Endodermal cell (in vitro differentiated cells): ENCODE measurements around the gene GRAP2. TPM values are rescaled to one million over a fixed set of nuclear protein-coding genes. Genes with fewer than 3 reads are reported as not detected.

Experiments used
- DNase-seq: peaks from one replicate; pipeline ENCODE4 v3.0.0-alpha.2; 2017
- H3K27ac ChIP-seq: 2 replicates; pipeline ENCODE4 v1.5.1; 2013; ENCODE audit warnings: mild to moderate bottlenecking, low read depth, low read length, moderate library complexity
- H3K27me3 ChIP-seq: 2 replicates; pipeline ENCODE4 v1.6.1; 2013; ENCODE audit warnings: mild to moderate bottlenecking, low read length, moderate library complexity; ENCODE audit not compliant: insufficient read depth, control insufficient read depth, poor library complexity, severe bottlenecking
- H3K36me3 ChIP-seq: 2 replicates; pipeline ENCODE4 v1.7.0; 2013; ENCODE audit warnings: mild to moderate bottlenecking, low read length, moderate library complexity; ENCODE audit not compliant: control insufficient read depth, insufficient read depth
- H3K4me1 ChIP-seq: one replicate; pipeline ENCODE4 v1.7.0; 2013; ENCODE audit warnings: low read length; ENCODE audit not compliant: control insufficient read depth, insufficient read depth
- H3K4me3 ChIP-seq: 2 replicates; pipeline ENCODE4 v1.5.1; 2013; ENCODE audit warnings: mild to moderate bottlenecking, low read length, moderate library complexity
- H3K9ac ChIP-seq: 2 replicates; pipeline ENCODE4 v1.6.1; 2013; ENCODE audit warnings: mild to moderate bottlenecking, low read length, moderate library complexity; ENCODE audit not compliant: poor library complexity, severe bottlenecking; ENCODE audit errors: extremely low read depth
- H3K9me3 ChIP-seq: 2 replicates; pipeline ENCODE4 v1.6.1; 2013; ENCODE audit warnings: mild to moderate bottlenecking, low read length, moderate library complexity; ENCODE audit not compliant: control insufficient read depth
- H3K27ac Mint-ChIP-seq: 2 replicates; pipeline ENCODE4 v1.8.0; 2020; ENCODE audit warnings: mixed read lengths
- H3K27me3 Mint-ChIP-seq: 2 replicates; pipeline ENCODE4 v1.8.0; 2021; ENCODE audit warnings: mild to moderate bottlenecking, mixed read lengths; ENCODE audit not compliant: insufficient read depth
- H3K36me3 Mint-ChIP-seq: 2 replicates; pipeline ENCODE4 v1.8.0; 2020; ENCODE audit warnings: low read depth, mixed read lengths
- H3K4me1 Mint-ChIP-seq: 2 replicates; pipeline ENCODE4 v1.8.0; 2020; ENCODE audit warnings: mixed read lengths
- H3K4me3 Mint-ChIP-seq: 2 replicates; pipeline ENCODE4 v1.8.0; 2020; ENCODE audit warnings: mild to moderate bottlenecking, moderate library complexity, mixed read lengths
- H3K9me3 Mint-ChIP-seq: 2 replicates; pipeline ENCODE4 v1.8.0; 2020; ENCODE audit warnings: mild to moderate bottlenecking, mixed read lengths
- WGBS, 2 experiments: methylation state at CpG; one replicate each; pipeline versions ENCODE4 v1.1.5 to v1.1.7; 2013; ENCODE audit warnings: missing lambda C conversion rate in 2 of 2, mixed read lengths in 1 of 2; ENCODE audit not compliant: insufficient coverage in 1 of 2, insufficient read length in 1 of 2; 5-methylcytosine and 5-hydroxymethylcytosine counted together
- total RNA-seq, 2 donors: library from RNA; stranded (reverse); fragmentation: NEBNext Ultra II Directional in 1 of 2; extraction: Animal tissue kit (Norgen Biotek cat#: 25700) in 1 of 2; gene quantifications; 2 replicates in 1 of 2; 3 replicates in 1 of 2; pipeline ENCODE4 v1.2.1, GENCODE V29; 2021
- TF ChIP-seq, protein P1 (sequence below): fragments of 200-600 bp; sonication (generic); conservative IDR thresholded peaks from 2 replicates; pipeline ENCODE4 v1.5.0; 2021; ENCODE audit warnings: antibody characterized with exemption, mild to moderate bottlenecking

Gene GRAP2
- total RNA-seq, 2 donors from 2014 or later = 0.11 to 0.92 TPM

DNA sequence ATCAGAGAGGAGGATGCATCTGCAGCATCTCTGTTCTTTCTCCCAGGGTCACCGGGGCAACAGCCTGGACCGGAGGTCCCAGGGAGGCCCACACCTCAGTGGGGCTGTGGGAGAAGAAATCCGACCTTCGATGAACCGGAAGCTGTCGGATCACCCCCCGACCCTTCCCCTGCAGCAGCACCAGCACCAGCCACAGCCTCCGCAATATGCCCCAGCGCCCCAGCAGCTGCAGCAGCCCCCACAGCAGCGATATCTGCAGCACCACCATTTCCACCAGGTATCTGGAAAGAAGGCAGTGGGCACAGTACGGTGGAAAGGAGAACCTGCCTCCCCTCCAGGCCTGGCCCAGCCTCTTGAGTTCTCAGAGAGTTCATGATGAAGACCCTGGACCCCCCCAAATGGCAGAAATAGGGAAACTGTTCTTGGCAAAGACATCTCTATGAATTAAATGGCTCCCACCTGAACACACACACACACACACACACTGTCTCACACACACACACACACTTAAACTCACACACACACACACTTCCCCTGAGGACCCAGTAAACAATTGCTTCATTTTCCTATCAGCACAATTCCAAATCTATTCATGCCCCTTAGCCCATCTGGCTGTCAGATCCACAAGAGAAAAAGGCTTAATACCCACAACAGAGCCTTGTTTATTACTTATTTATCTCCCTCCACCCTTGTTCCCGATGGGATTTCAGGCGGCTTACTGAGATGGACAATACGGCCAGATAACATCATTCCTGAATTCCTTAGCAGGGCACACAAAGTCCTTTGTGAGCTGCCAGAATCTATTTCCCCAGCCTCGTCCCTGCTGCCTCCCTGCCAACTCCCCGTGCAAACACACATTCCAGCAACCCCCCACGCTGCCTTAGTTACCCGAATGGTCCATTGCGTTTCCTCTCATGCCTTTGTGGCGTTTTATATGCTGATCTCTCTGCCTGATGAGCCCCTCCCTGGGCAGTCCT lies 67.4 kb downstream of the GRAP2 start:
- H3K4me1 ChIP-seq = peaks cover 12% of the 10 kb centered on the region
- H3K27ac ChIP-seq = no peak overlapping the region
- peaks cover 7% of the 10 kb centered on the region for H3K27me3 ChIP-seq
- no peaks in the 10 kb centered on the region for H3K9me3 ChIP-seq
- no peaks in the 10 kb centered on the region for H3K36me3 ChIP-seq
- Mint-ChIP-seq H3K4me3 (no peak overlapping the region), H3K9me3 (no peaks in the 10 kb centered on the region), H3K27ac (peak overlapping the region; percentile 75), H3K36me3 (no peaks in the 10 kb centered on the region), H3K27me3 (peaks cover 15% of the 10 kb centered on the region), H3K4me1 (peaks cover 37% of the 10 kb centered on the region)
- no peak overlapping the region for H3K9ac ChIP-seq
- H3K4me3 ChIP-seq = no peak overlapping the region
- DNase-seq = peak; percentile 62
- TF ChIP-seq, protein P1, sequence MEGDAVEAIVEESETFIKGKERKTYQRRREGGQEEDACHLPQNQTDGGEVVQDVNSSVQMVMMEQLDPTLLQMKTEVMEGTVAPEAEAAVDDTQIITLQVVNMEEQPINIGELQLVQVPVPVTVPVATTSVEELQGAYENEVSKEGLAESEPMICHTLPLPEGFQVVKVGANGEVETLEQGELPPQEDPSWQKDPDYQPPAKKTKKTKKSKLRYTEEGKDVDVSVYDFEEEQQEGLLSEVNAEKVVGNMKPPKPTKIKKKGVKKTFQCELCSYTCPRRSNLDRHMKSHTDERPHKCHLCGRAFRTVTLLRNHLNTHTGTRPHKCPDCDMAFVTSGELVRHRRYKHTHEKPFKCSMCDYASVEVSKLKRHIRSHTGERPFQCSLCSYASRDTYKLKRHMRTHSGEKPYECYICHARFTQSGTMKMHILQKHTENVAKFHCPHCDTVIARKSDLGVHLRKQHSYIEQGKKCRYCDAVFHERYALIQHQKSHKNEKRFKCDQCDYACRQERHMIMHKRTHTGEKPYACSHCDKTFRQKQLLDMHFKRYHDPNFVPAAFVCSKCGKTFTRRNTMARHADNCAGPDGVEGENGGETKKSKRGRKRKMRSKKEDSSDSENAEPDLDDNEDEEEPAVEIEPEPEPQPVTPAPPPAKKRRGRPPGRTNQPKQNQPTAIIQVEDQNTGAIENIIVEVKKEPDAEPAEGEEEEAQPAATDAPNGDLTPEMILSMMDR = no peak
- 61 to 65% methylated on average over 18 to 20 of the region's 20 CpGs for WGBS, 2 experiments

DNA sequence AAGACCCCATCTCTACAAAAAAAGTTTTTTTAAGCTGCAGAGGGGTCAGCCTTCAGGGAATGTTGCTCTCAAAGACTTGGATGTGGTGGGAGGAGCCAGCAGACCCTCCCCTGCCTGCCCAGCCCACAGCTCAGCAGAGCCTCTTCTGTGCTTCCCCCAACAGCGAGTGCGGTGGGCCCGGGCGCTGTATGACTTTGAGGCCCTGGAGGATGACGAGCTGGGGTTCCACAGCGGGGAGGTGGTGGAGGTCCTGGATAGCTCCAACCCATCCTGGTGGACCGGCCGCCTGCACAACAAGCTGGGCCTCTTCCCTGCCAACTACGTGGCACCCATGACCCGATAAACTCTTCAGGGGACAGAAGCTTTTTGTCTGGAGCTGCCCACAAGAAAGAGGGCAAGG lies 69.9 kb downstream of the GRAP2 start:
- H3K9ac ChIP-seq = no peak overlapping the region
- Mint-ChIP-seq H3K27me3 (peaks cover 18% of the 10 kb centered on the region), H3K9me3 (no peaks in the 10 kb centered on the region), H3K36me3 (no peaks in the 10 kb centered on the region), H3K4me3 (no peak overlapping the region), H3K27ac (no peak overlapping the region), H3K4me1 (peaks cover 37% of the 10 kb centered on the region)
- DNase-seq = no peak
- no peak overlapping the region for H3K4me3 ChIP-seq
- H3K27me3 ChIP-seq = peaks cover 7% of the 10 kb centered on the region
- H3K4me1 ChIP-seq = peaks cover 12% of the 10 kb centered on the region
- no peaks in the 10 kb centered on the region for H3K36me3 ChIP-seq
- H3K27ac ChIP-seq = no peak overlapping the region
- TF ChIP-seq, protein P1 = no peak
- H3K9me3 ChIP-seq = no peaks in the 10 kb centered on the region
- WGBS, 2 experiments = 96% methylated on average over 5 to 10 of the region's 10 CpGs

DNA sequence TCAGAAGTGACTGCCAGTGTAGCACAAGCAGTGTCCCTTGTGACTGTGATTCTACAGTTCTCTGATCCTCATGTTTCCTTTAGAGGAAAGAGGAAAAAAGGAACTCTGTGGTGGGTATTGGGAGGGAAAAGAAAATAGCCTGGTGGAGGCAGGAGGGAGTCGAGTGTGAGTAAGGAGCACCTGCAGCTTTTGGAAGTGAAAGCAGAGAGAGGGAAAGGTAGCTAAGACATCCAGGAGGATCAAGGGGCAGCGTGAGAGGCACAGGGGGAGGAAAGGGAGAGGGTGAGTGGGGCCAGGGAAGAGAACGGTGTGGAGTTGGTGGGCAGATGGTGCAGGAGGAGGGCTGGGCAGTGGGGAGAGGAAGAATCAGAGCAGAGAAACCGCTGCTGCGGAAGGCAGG lies 71.8 kb downstream of the GRAP2 start:
- Histone ChIP-seq H3K36me3 (no peaks in the 10 kb centered on the region), H3K27ac (no peak overlapping the region), H3K4me3 (no peak overlapping the region), H3K4me1 (peaks cover 12% of the 10 kb centered on the region), H3K9me3 (no peaks in the 10 kb centered on the region), H3K9ac (no peak overlapping the region), H3K27me3 (peaks cover 7% of the 10 kb centered on the region)
- H3K4me3 Mint-ChIP-seq = no peak overlapping the region
- peaks cover 35% of the 10 kb centered on the region for H3K4me1 Mint-ChIP-seq
- H3K36me3 Mint-ChIP-seq = no peaks in the 10 kb centered on the region
- H3K27me3 Mint-ChIP-seq = peaks cover 29% of the 10 kb centered on the region
- H3K9me3 Mint-ChIP-seq = no peaks in the 10 kb centered on the region
- no peak overlapping the region for H3K27ac Mint-ChIP-seq
- 74 to 81% methylated on average over 5 of the region's 5 CpGs for WGBS, 2 experiments
- no peak for DNase-seq
- TF ChIP-seq, protein P1 = no peak
